ENCODE results near the gene NR1H3.
"Not testable (repeated sequence)": the region's sequence is repeated elsewhere in the genome, so short reads cannot be mapped to it uniquely, and the experiment has no call there.

The NR1H3 gene

GRCh38 chr11:47257517-47258316 is at the start of gene NR1H3:
NR1H3 (plus strand) TSS chr11:47257996; CDS start chr11:47259217, 1,221 bp downstream.
- no peak for DNase-seq (ENCODE audit: extremely low read depth, insufficient read length)
- Histone ChIP-seq H3K27me3 (replicated peaks; ENCODE audit: control insufficient read depth, insufficient read depth, low read length) (no peaks in the 10 kb centered on the region), H3K4me3 (replicated peaks; ENCODE audit: low read depth, low read length) (no peak within 1 kb of the TSS), H3K36me3 (ENCODE audit: control insufficient read depth, insufficient read depth, low read length) (no peaks in the 10 kb centered on the region)
- TF ChIP-seq CTCF (IDR thresholded peaks at IDR 0.05; ENCODE audit: insufficient read depth, low read length, poor library complexity, severe bottlenecking): peak; percentile 14

DNA sequence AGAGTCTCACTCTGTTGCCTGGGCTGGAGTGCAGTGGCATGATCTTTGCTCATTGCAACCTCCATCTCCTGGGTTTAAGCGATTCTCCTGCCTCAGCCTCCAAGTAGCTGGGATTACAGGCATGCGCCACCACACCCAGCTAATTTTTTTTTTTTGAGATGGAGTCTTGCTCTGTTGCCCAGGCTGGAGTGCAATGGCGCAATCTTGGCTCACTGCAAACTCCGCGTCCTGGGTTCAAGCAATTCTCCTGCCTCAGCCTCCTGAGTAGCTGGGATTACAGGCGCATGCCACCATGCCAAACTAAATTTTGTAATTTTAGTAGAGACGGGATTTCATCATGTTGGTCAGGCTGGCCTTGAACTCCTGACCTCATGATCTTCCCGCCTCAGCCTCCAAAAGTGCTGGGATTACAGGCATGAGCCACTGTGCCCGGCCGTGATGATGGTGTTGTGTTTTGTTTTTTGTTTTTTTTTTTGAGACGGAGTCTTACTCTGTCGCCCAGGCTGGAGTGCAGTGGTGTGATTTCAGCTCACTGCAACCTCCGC is 49.7 kb upstream of the NR1H3 start:
- H3K4me3 ChIP-seq (replicated peaks; ENCODE audit: low read depth, low read length); H3K27me3 ChIP-seq (replicated peaks; ENCODE audit: control insufficient read depth, insufficient read depth, low read length); DNase-seq (ENCODE audit: extremely low read depth, insufficient read length); H3K36me3 ChIP-seq (ENCODE audit: control insufficient read depth, insufficient read depth, low read length): not testable (repeated sequence)

- no peak for DNase-seq (ENCODE audit: extremely low read depth, insufficient read length)
- Histone ChIP-seq H3K4me3 (replicated peaks; ENCODE audit: low read depth, low read length) (no peak overlapping the region), H3K36me3 (ENCODE audit: control insufficient read depth, insufficient read depth, low read length) (no peaks in the 10 kb centered on the region), H3K27me3 (replicated peaks; ENCODE audit: control insufficient read depth, insufficient read depth, low read length) (no peaks in the 10 kb centered on the region; the same call in 1 of the 2 replicates)
- TF ChIP-seq CTCF (IDR thresholded peaks at IDR 0.05; ENCODE audit: insufficient read depth, low read length, poor library complexity, severe bottlenecking): no peak
Observed at GRCh38 chr11:47208628-47209027, 49.2 kb upstream of the NR1H3 start.

GRCh38 chr11:47212938-47213337 is 44.9 kb upstream of the NR1H3 start:
- Histone ChIP-seq H3K27me3 (replicated peaks; ENCODE audit: control insufficient read depth, insufficient read depth, low read length) (no peaks in the 10 kb centered on the region), H3K36me3 (ENCODE audit: control insufficient read depth, insufficient read depth, low read length) (no peaks in the 10 kb centered on the region), H3K4me3 (replicated peaks; ENCODE audit: low read depth, low read length) (no peak overlapping the region)
- no peak for TF ChIP-seq CTCF (IDR thresholded peaks at IDR 0.05; ENCODE audit: insufficient read depth, low read length, poor library complexity, severe bottlenecking)
- no peak for DNase-seq (ENCODE audit: extremely low read depth, insufficient read length)

GRCh38 chr11:47213950-47214565 is 43.7 kb upstream of the NR1H3 start:
- Histone ChIP-seq H3K36me3 (ENCODE audit: control insufficient read depth, insufficient read depth, low read length) (no peaks in the 10 kb centered on the region), H3K4me3 (replicated peaks; ENCODE audit: low read depth, low read length) (peak overlapping the region; percentile 70), H3K27me3 (replicated peaks; ENCODE audit: control insufficient read depth, insufficient read depth, low read length) (no peaks in the 10 kb centered on the region)
- DNase-seq (ENCODE audit: extremely low read depth, insufficient read length): peak; percentile 86
- TF ChIP-seq CTCF (IDR thresholded peaks at IDR 0.05; ENCODE audit: insufficient read depth, low read length, poor library complexity, severe bottlenecking): no peak

- DNase-seq (ENCODE audit: extremely low read depth, insufficient read length): no peak
- Histone ChIP-seq H3K4me3 (replicated peaks; ENCODE audit: low read depth, low read length) (peak overlapping the region; percentile 70), H3K27me3 (replicated peaks; ENCODE audit: control insufficient read depth, insufficient read depth, low read length) (no peaks in the 10 kb centered on the region), H3K36me3 (ENCODE audit: control insufficient read depth, insufficient read depth, low read length) (peaks cover 5% of the 10 kb centered on the region)
- TF ChIP-seq CTCF (IDR thresholded peaks at IDR 0.05; ENCODE audit: insufficient read depth, low read length, poor library complexity, severe bottlenecking): no peak
Observed at GRCh38 chr11:47215366-47215910, 42.4 kb upstream of the NR1H3 start.

Measured in GM06990 (cell line).